Activated CD4-positive, alpha-beta T cell treated with anti-CD3 and anti-CD28 coated beads, Interleukin-2, amount 10 ng/mL, durations not matched to agents 7 days and 5 days (primary cell): ENCODE results near the gene TP53BP2. TPM values are rescaled to one million over a fixed set of nuclear protein-coding genes. Genes with fewer than 3 reads are reported as not detected.
"Not testable (repeated sequence)": the region's sequence is repeated elsewhere in the genome, so short reads cannot be mapped to it uniquely, and the experiment has no call there.

Source experiments
- CTCF ChIA-PET: fragments of 350-600 bp; sonication (Branson Sonifier 250); formaldehyde crosslinking; loops from one replicate; lab custom pipeline; 2021; ENCODE audit warnings: antibody characterized with exemption; lab: Charles Lee
- POLR2A ChIA-PET: fragments of 350-600 bp; sonication (Branson Sonifier 250); formaldehyde crosslinking; loops from one replicate; lab custom pipeline; 2021; ENCODE audit warnings: antibody characterized with exemption; lab: Charles Lee
- DNase-seq: peaks from one replicate; pipeline ENCODE4 v3.0.0-alpha.2; 2020
- H3K27ac Mint-ChIP-seq: one replicate; pipeline ENCODE4 v1.8.0; 2021; ENCODE audit warnings: mild to moderate bottlenecking, moderate library complexity, mixed read lengths
- H3K27me3 Mint-ChIP-seq: one replicate; pipeline ENCODE4 v1.8.0; 2021; ENCODE audit warnings: mixed read lengths
- H3K36me3 Mint-ChIP-seq: one replicate; pipeline ENCODE4 v1.8.0; 2021; ENCODE audit warnings: low read depth, mixed read lengths
- H3K4me1 Mint-ChIP-seq: one replicate; pipeline ENCODE4 v1.8.0; 2021; ENCODE audit warnings: mixed read lengths
- H3K4me3 Mint-ChIP-seq: one replicate; pipeline ENCODE4 v1.8.0; 2021; ENCODE audit warnings: mild to moderate bottlenecking, moderate library complexity, mixed read lengths
- H3K9me3 Mint-ChIP-seq: one replicate; pipeline ENCODE4 v1.8.0; 2021; ENCODE audit warnings: mixed read lengths
- total RNA-seq, 2 experiments: library from RNA; stranded (reverse); gene quantifications; one replicate each; pipeline ENCODE4 v1.2.3, GENCODE V29; 2021

TP53BP2 gene
- total RNA-seq, 2 experiments from 2014 or later: 33.4 to 36.9 TPM

GRCh38 chr1:223870617-223871574, 25.1 kb upstream of the TP53BP2 start:
- Mint-ChIP-seq H3K27me3 (peaks cover 33% of the 10 kb centered on the region), H3K4me1 (no peaks in the 10 kb centered on the region), H3K4me3 (peak overlapping the region; percentile 31), H3K27ac (peak overlapping the region; percentile 37), H3K9me3 (no peaks in the 10 kb centered on the region), H3K36me3 (no peaks in the 10 kb centered on the region)
- DNase-seq: no peak
- CTCF ChIA-PET: no interaction called here
- POLR2A ChIA-PET: no interaction called here

DNA sequence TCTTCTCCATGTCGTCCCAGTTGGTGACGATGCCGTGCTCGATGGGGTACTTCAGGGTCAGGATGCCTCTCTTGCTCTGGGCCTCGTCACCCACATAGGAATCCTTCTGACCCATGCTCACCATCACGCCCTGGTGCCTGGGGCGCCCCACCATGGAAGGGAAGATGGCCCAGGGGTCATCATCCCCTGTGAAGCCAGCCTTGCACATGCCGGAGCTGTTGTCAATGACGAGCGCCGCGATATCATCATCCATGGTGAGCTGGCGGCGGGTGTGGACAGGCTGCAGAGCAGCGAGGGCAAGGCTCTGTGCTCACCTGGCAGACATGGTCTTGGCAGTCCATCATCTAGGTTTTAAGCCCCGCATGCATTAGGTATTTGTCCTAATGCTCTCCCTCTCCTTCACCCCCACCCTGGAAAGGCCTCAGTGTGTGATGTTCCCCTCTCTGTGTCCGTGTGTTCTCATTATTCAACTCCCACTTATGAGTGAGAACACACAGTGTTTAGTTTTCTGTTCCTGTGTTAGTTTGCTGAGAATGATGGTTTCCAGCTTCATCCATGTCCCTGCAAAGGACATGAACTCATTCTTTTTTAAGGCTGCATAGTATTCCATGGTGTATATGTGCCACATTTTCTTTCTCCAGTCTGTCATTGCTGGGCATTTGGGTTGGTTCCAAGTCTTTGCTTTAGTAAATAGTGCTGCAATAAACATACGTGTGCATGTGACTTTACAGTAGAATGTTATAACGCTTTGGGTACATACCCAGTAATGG, 19.0 kb upstream of the TP53BP2 start:
- H3K36me3 Mint-ChIP-seq, H3K4me3 Mint-ChIP-seq, H3K27ac Mint-ChIP-seq, DNase-seq, H3K4me1 Mint-ChIP-seq, POLR2A ChIA-PET, H3K9me3 Mint-ChIP-seq: not testable (repeated sequence)
- CTCF ChIA-PET: interaction anchor here (0.6 to 1.0 kb wide), 3 partner anchors 14 to 18 kb away, joined by 3 read pairs; no protein-coding TSS in a partner anchor
- H3K27me3 Mint-ChIP-seq: peaks cover 31% of the 10 kb centered on the region

- H3K9me3 Mint-ChIP-seq: no peaks in the 10 kb centered on the region
- DNase-seq: no peak
- peaks cover 33% of the 10 kb centered on the region for H3K27me3 Mint-ChIP-seq
- ChIA-PET POLR2A (no interaction called here), CTCF (interaction anchor here (0.6 to 1.0 kb wide), 2 partner anchors 13 to 18 kb away, joined by 3 read pairs; no protein-coding TSS in a partner anchor)
- no peak overlapping the region for H3K27ac Mint-ChIP-seq
- H3K36me3 Mint-ChIP-seq: no peaks in the 10 kb centered on the region
- H3K4me1 Mint-ChIP-seq: no peaks in the 10 kb centered on the region
- no peak overlapping the region for H3K4me3 Mint-ChIP-seq
Measured at GRCh38 chr1:223864084-223864483, 18.3 kb upstream of the TP53BP2 start.

- no peak overlapping the region for H3K27ac Mint-ChIP-seq
- no peak for DNase-seq
- no peaks in the 10 kb centered on the region for H3K4me1 Mint-ChIP-seq
- H3K4me3 Mint-ChIP-seq: no peak overlapping the region
- peaks cover 21% of the 10 kb centered on the region for H3K27me3 Mint-ChIP-seq
- H3K9me3 Mint-ChIP-seq: no peaks in the 10 kb centered on the region
- POLR2A ChIA-PET: no interaction called here
- CTCF ChIA-PET: no interaction called here
- H3K36me3 Mint-ChIP-seq: no peaks in the 10 kb centered on the region
Measured at GRCh38 chr1:223861904-223862303, 16.2 kb upstream of the TP53BP2 start.

- peaks cover 13% of the 10 kb centered on the region for H3K27me3 Mint-ChIP-seq
- H3K4me3 Mint-ChIP-seq: no peak overlapping the region
- ChIA-PET CTCF (no interaction called here), POLR2A (no interaction called here)
- no peak overlapping the region for H3K27ac Mint-ChIP-seq
- no peaks in the 10 kb centered on the region for H3K4me1 Mint-ChIP-seq
- no peaks in the 10 kb centered on the region for H3K36me3 Mint-ChIP-seq
- H3K9me3 Mint-ChIP-seq: no peaks in the 10 kb centered on the region
- DNase-seq: no peak
Measured at GRCh38 chr1:223860051-223860622, 14.4 kb upstream of the TP53BP2 start.

- ChIA-PET CTCF (interaction anchor here (0.8 to 1.6 kb wide), 4 partner anchors 9 to 154 kb away, joined by 3 to 7 read pairs (median 4); partner anchors contain the start of gene TP53BP2), POLR2A (no interaction called here)
- peaks cover 13% of the 10 kb centered on the region for H3K27me3 Mint-ChIP-seq
- no peak for DNase-seq
- no peaks in the 10 kb centered on the region for H3K36me3 Mint-ChIP-seq
- no peaks in the 10 kb centered on the region for H3K9me3 Mint-ChIP-seq
- no peak overlapping the region for H3K4me3 Mint-ChIP-seq
- H3K27ac Mint-ChIP-seq: no peak overlapping the region
- no peaks in the 10 kb centered on the region for H3K4me1 Mint-ChIP-seq
Measured at GRCh38 chr1:223859058-223859457, 13.3 kb upstream of the TP53BP2 start.

- no peak for DNase-seq
- no peaks in the 10 kb centered on the region for H3K36me3 Mint-ChIP-seq
- CTCF ChIA-PET: interaction anchor here (0.5 kb wide), 1 partner anchor 126 kb away, joined by 5 read pairs; no protein-coding TSS in a partner anchor
- peaks cover 8% of the 10 kb centered on the region for H3K4me1 Mint-ChIP-seq
- H3K9me3 Mint-ChIP-seq: no peaks in the 10 kb centered on the region
- peaks cover 13% of the 10 kb centered on the region for H3K27me3 Mint-ChIP-seq
- H3K4me3 Mint-ChIP-seq: no peak overlapping the region
- POLR2A ChIA-PET: no interaction called here
- H3K27ac Mint-ChIP-seq: no peak overlapping the region
Measured at GRCh38 chr1:223856386-223856785, 10.6 kb upstream of the TP53BP2 start.

GRCh38 chr1:223853748-223854147, 8.0 kb upstream of the TP53BP2 start:
- Mint-ChIP-seq H3K4me1 (peaks cover 10% of the 10 kb centered on the region), H3K9me3 (peaks cover 6% of the 10 kb centered on the region), H3K4me3 (no peak overlapping the region), H3K36me3 (no peaks in the 10 kb centered on the region), H3K27me3 (peaks cover under 1% of the 10 kb centered on the region), H3K27ac (no peak overlapping the region)
- ChIA-PET POLR2A (no interaction called here), CTCF (interaction anchor here (0.9 kb wide), 1 partner anchor 10 kb away, joined by 4 read pairs; no protein-coding TSS in a partner anchor)
- DNase-seq: no peak

DNA sequence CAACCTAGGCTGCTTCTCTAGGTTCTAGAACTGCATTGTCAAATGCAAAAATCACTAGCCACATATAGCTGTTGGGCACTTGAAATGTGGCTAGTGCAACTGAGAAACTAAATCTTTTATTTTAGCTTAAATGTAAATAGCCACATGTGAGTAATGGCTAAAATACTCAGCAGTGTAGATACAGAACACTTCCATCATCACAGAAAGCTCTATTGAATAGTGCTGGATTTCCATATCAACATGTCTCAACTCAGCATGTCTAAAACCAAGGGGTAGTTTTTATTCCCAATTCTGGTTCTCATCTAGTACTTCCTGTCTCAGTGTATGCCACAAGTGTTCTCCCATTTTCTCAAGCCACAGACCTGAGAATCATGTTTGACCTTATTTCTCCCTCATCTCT, 7.5 kb upstream of the TP53BP2 start:
- H3K36me3 Mint-ChIP-seq: no peaks in the 10 kb centered on the region
- H3K4me3 Mint-ChIP-seq: no peak overlapping the region
- H3K27ac Mint-ChIP-seq: no peak overlapping the region
- H3K4me1 Mint-ChIP-seq: peaks cover 11% of the 10 kb centered on the region
- H3K9me3 Mint-ChIP-seq: peaks cover 9% of the 10 kb centered on the region
- ChIA-PET POLR2A (no interaction called here), CTCF (interaction anchor here (0.9 kb wide), 1 partner anchor 9 kb away, joined by 4 read pairs; no protein-coding TSS in a partner anchor)
- no peak for DNase-seq
- H3K27me3 Mint-ChIP-seq: no peaks in the 10 kb centered on the region

- POLR2A ChIA-PET: no interaction called here
- no peaks in the 10 kb centered on the region for H3K27me3 Mint-ChIP-seq
- no peak for DNase-seq
- CTCF ChIA-PET: interaction anchor here (0.8 kb wide), 1 partner anchor 11 kb away, joined by 3 read pairs; no protein-coding TSS in a partner anchor
- peaks cover 9% of the 10 kb centered on the region for H3K9me3 Mint-ChIP-seq
- peaks cover 18% of the 10 kb centered on the region for H3K4me1 Mint-ChIP-seq
- no peak overlapping the region for H3K4me3 Mint-ChIP-seq
- H3K27ac Mint-ChIP-seq: peak overlapping the region; percentile 61
- H3K36me3 Mint-ChIP-seq: no peaks in the 10 kb centered on the region
Measured at GRCh38 chr1:223852337-223852736, 6.6 kb upstream of the TP53BP2 start.

GRCh38 chr1:223849352-223850254, 3.9 kb upstream of the TP53BP2 start:
- POLR2A ChIA-PET: interaction anchor here (0.6 kb wide), 1 partner anchor 65 kb away, joined by 5 read pairs; no protein-coding TSS in a partner anchor
- H3K36me3 Mint-ChIP-seq: no peaks in the 10 kb centered on the region
- peaks cover 9% of the 10 kb centered on the region for H3K9me3 Mint-ChIP-seq
- H3K27ac Mint-ChIP-seq: no peak overlapping the region
- H3K4me1 Mint-ChIP-seq: peaks cover 27% of the 10 kb centered on the region
- no peak overlapping the region for H3K4me3 Mint-ChIP-seq
- CTCF ChIA-PET: interaction anchor here (1.2 to 1.5 kb wide), 2 partner anchors 9 to 15 kb away, joined by 3 to 5 read pairs; no protein-coding TSS in a partner anchor
- H3K27me3 Mint-ChIP-seq: no peaks in the 10 kb centered on the region
- no peak for DNase-seq
